Sigmoid colon (tissue), 7 donors: Measurements from ENCODE around the gene BIK. TPM values are rescaled to one million over a fixed set of nuclear protein-coding genes. Genes with fewer than 3 reads are reported as not detected.

ENCODE experiments used
- DNase-seq: peaks from one replicate; pipeline ENCODE4 v3.0.0-alpha.2; 2019
- H3K27ac ChIP-seq, 4 donors: fragments of 200-600 bp; sonication (generic); one replicate each; pipeline ENCODE4 v1.5.1; 2016 to 2019; ENCODE audit warnings: mild to moderate bottlenecking in 1 of 4
- H3K27me3 ChIP-seq, 3 donors: fragments of 200-600 bp; sonication (generic); one replicate each; pipeline ENCODE4 v1.5.1; 2019; ENCODE audit warnings: mild to moderate bottlenecking in 1 of 3
- H3K36me3 ChIP-seq, 4 donors: fragments of 200-600 bp; sonication (generic); one replicate each; pipeline ENCODE4 v1.5.1; 2016 to 2019
- H3K4me1 ChIP-seq, 4 donors: fragments of 200-600 bp; sonication (generic); one replicate each; pipeline ENCODE4 v1.5.1; 2017 to 2019
- H3K4me3 ChIP-seq, 4 donors: fragments of 200-600 bp; sonication (generic); one replicate each; pipeline ENCODE4 v1.5.1; 2017 to 2019; ENCODE audit warnings: mild to moderate bottlenecking in 2 of 4, moderate library complexity in 1 of 4
- H3K9me3 ChIP-seq, 4 donors: fragments of 200-600 bp in 3 of 4; sonication (generic) in 3 of 4; one replicate each; pipeline versions ENCODE4 v1.5.1 to v1.6.1; 2013 to 2019
- CTCF ChIP-seq, 4 experiments: fragments of 450-650 bp in 3 of 4; fragments of 200-600 bp in 1 of 4; IDR thresholded peaks; one replicate each; pipeline ENCODE4 v1.5.1; 2016 to 2019; ENCODE audit warnings: antibody characterized with exemption in 4 of 4, mild to moderate bottlenecking in 3 of 4, moderate library complexity in 2 of 4
- EP300 ChIP-seq, 4 donors: sonication (generic); formaldehyde crosslinking; IDR thresholded peaks; one replicate each; pipeline ENCODE4 v1.6.1; 2017; ENCODE audit warnings: antibody characterized with exemption in 4 of 4
- POLR2A ChIP-seq, 2 donors: fragments of 450-650 bp; IDR thresholded peaks; one replicate each; pipeline ENCODE4 v1.6.1; 2016; ENCODE audit warnings: antibody characterized with exemption in 2 of 2, mild to moderate bottlenecking in 2 of 2, moderate library complexity in 2 of 2
- POLR2AphosphoS5 ChIP-seq, 4 donors: sonication (generic); formaldehyde crosslinking; IDR thresholded peaks; one replicate each; pipeline ENCODE4 v1.6.1; 2017; ENCODE audit warnings: antibody characterized with exemption in 4 of 4
- WGBS, 2 donors: extraction: QIAGEN DNeasy Blood & Tissue Kit; methylation state at CpG; one replicate each; pipeline ENCODE4 v1.1.7; 2013; 5-methylcytosine and 5-hydroxymethylcytosine counted together
- intact Hi-C: fragments of 100-400 bp; cut with DNase I; formaldehyde crosslinking; loops from one replicate; pipeline ENCODE4 v1.15.1; 2023
- polyA plus RNA-seq, 3 donors: library from polyadenylated mRNA; stranded (reverse); fragments of 200-250 nt; gene quantifications; one replicate each; pipeline ENCODE4 v1.2.3, GENCODE V29; 2013
- total RNA-seq, 4 donors: library from RNA; depleted of rRNA; stranded (reverse); fragments of >200 nt; gene quantifications; one replicate each; pipeline ENCODE4 v1.1.0, GENCODE V29; 2016
- donor health status: healthy with polysubstance abuse.
- donor health status: Bipolar disorder and iron deficiency.
- donor health status: healthy.

The BIK gene
- total and polyA plus RNA-seq, 7 donors, result 29.6 to 39.1 (median 35.4) TPM; not detected in 4

GRCh38 chr22:43167001-43167589, 56.5 kb downstream of the BIK start:
- peaks cover 0 to 14% (median 11%) of the 10 kb centered on the region in 4 donors for H3K4me1 ChIP-seq
- no peak for DNase-seq
- H3K4me3 ChIP-seq, result no peak overlapping the region
- peaks cover 8 to 62% (median 10%) of the 10 kb centered on the region in 4 donors for H3K36me3 ChIP-seq
- TF ChIP-seq POLR2AphosphoS5 (IDR thresholded peaks at IDR 0.05) (no peak), POLR2A (IDR thresholded peaks at IDR 0.05) (no peak)
- no peaks in the 10 kb centered on the region for H3K27me3 ChIP-seq
- H3K9me3 ChIP-seq, result no peaks in the 10 kb centered on the region
- intact Hi-C loops, result no loop called here
- no peak overlapping the region for H3K27ac ChIP-seq
- WGBS, 2 donors, result 92 to 95% methylated on average over 19 of the region's 19 CpGs

GRCh38 chr22:43168471-43169309, 58.1 kb downstream of the BIK start:
- WGBS, 2 donors, result 88 to 90% methylated on average over 25 of the region's 25 CpGs
- Histone ChIP-seq H3K36me3 (peaks cover 11 to 67% (median 18%) of the 10 kb centered on the region in 4 donors), H3K27ac (no peak overlapping the region), H3K27me3 (no peaks in the 10 kb centered on the region), H3K9me3 (no peaks in the 10 kb centered on the region), H3K4me1 (peaks cover 0 to 10% (median 7%) of the 10 kb centered on the region in 4 donors), H3K4me3 (no peak overlapping the region)
- intact Hi-C loops, result no loop called here
- TF ChIP-seq EP300 (IDR thresholded peaks at IDR 0.05) (no peak), CTCF (IDR thresholded peaks at IDR 0.05) (no peak), POLR2A (IDR thresholded peaks at IDR 0.05) (no peak), POLR2AphosphoS5 (IDR thresholded peaks at IDR 0.05) (no peak)
- DNase-seq, result no peak

GRCh38 chr22:43169310-43170130, 59.0 kb downstream of the BIK start:
- no peak for TF ChIP-seq CTCF (IDR thresholded peaks at IDR 0.05)
- no peak for TF ChIP-seq POLR2A (IDR thresholded peaks at IDR 0.05)
- TF ChIP-seq POLR2AphosphoS5 (IDR thresholded peaks at IDR 0.05), result no peak
- no peak for TF ChIP-seq EP300 (IDR thresholded peaks at IDR 0.05)
- Histone ChIP-seq H3K27me3 (no peaks in the 10 kb centered on the region), H3K36me3 (peaks cover 17 to 75% (median 25%) of the 10 kb centered on the region in 4 donors), H3K4me1 (peaks cover 0 to 3% (median under 1%) of the 10 kb centered on the region in 4 donors), H3K9me3 (no peaks in the 10 kb centered on the region), H3K27ac (no peak overlapping the region), H3K4me3 (no peak overlapping the region)
- DNase-seq, result no peak
- intact Hi-C loops, result no loop called here
- WGBS, 2 donors, result 76 to 90% methylated on average over 23 of the region's 23 CpGs

GRCh38 chr22:43170131-43170480, 59.6 kb downstream of the BIK start:
- Histone ChIP-seq H3K9me3 (no peaks in the 10 kb centered on the region), H3K36me3 (peaks cover 17 to 81% (median 28%) of the 10 kb centered on the region in 4 donors), H3K27ac (no peak overlapping the region), H3K4me1 (no peaks in the 10 kb centered on the region), H3K27me3 (no peaks in the 10 kb centered on the region), H3K4me3 (no peak overlapping the region)
- no peak for DNase-seq
- intact Hi-C loops, result no loop called here
- TF ChIP-seq CTCF (IDR thresholded peaks at IDR 0.05) (no peak), POLR2A (IDR thresholded peaks at IDR 0.05) (no peak), EP300 (IDR thresholded peaks at IDR 0.05) (no peak), POLR2AphosphoS5 (IDR thresholded peaks at IDR 0.05) (no peak)
- 92 to 93% methylated on average over 9 of the region's 9 CpGs for WGBS, 2 donors
